ENCODE data around the gene ZNF883.
"Not testable (repeated sequence)": the region's sequence is repeated elsewhere in the genome, so short reads cannot be mapped to it uniquely, and the experiment has no call there.

GRCh38 chr9:113061072-113061850, 49.3 kb upstream of the ZNF883 start:
- TF ChIP-seq CTCF (conservative IDR thresholded peaks at IDR 0.05); EZH2 (IDR thresholded peaks at IDR 0.05; ENCODE audit: low read depth): not testable (repeated sequence)

All from PC-9 (cell line).